PFSK-1 (cell line): ENCODE measurements around the gene CYTH1.

ENCODE experiments used
- FOXP2 ChIP-seq: optimal IDR thresholded peaks from 2 replicates; pipeline ENCODE3; 2011; ENCODE audit warnings: borderline replicate concordance, control low read depth, inconsistent platforms; ENCODE audit not compliant: insufficient read depth; ENCODE audit errors: extremely low read length, extremely low read depth
- POLR2AphosphoS5 ChIP-seq: IDR thresholded peaks from 2 replicates; pipeline ENCODE4 v1.6.1; 2012; ENCODE audit warnings: low read depth, mild to moderate bottlenecking, control low read depth, low read length, moderate library complexity
- SIN3A ChIP-seq: IDR thresholded peaks from 2 replicates; pipeline ENCODE4 v1.6.1; 2012; ENCODE audit warnings: mild to moderate bottlenecking, low read length, moderate library complexity, borderline replicate concordance; ENCODE audit not compliant: insufficient read depth
- TAF1 ChIP-seq: IDR thresholded peaks from 2 replicates; pipeline ENCODE4 v1.6.1; 2012; ENCODE audit warnings: low read length, control low read depth, borderline replicate concordance; ENCODE audit not compliant: insufficient read depth
- TF ChIP-seq, protein P1 (sequence below), 2 experiments: IDR thresholded peaks; 2 replicates each; pipeline versions ENCODE4 v1.6.1 to v1.8.0; 2011 to 2012; ENCODE audit warnings: low read depth in 2 of 2, low read length in 2 of 2, control low read depth in 1 of 2, inconsistent platforms in 1 of 2, mild to moderate bottlenecking in 1 of 2, moderate library complexity in 1 of 2; ENCODE audit not compliant: insufficient read depth in 1 of 2

The CYTH1 gene

GRCh38 chr17:78694805-78695531 lies 87.1 kb downstream of the CYTH1 start:
- TF ChIP-seq, protein P1, sequence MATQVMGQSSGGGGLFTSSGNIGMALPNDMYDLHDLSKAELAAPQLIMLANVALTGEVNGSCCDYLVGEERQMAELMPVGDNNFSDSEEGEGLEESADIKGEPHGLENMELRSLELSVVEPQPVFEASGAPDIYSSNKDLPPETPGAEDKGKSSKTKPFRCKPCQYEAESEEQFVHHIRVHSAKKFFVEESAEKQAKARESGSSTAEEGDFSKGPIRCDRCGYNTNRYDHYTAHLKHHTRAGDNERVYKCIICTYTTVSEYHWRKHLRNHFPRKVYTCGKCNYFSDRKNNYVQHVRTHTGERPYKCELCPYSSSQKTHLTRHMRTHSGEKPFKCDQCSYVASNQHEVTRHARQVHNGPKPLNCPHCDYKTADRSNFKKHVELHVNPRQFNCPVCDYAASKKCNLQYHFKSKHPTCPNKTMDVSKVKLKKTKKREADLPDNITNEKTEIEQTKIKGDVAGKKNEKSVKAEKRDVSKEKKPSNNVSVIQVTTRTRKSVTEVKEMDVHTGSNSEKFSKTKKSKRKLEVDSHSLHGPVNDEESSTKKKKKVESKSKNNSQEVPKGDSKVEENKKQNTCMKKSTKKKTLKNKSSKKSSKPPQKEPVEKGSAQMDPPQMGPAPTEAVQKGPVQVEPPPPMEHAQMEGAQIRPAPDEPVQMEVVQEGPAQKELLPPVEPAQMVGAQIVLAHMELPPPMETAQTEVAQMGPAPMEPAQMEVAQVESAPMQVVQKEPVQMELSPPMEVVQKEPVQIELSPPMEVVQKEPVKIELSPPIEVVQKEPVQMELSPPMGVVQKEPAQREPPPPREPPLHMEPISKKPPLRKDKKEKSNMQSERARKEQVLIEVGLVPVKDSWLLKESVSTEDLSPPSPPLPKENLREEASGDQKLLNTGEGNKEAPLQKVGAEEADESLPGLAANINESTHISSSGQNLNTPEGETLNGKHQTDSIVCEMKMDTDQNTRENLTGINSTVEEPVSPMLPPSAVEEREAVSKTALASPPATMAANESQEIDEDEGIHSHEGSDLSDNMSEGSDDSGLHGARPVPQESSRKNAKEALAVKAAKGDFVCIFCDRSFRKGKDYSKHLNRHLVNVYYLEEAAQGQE (IDR thresholded peaks at IDR 0.05; ENCODE audit: insufficient read depth in 1 of 2, low read depth in 2 of 2, low read length in 2 of 2), result no peak
- TF ChIP-seq SIN3A (no peak), TAF1 (no peak), FOXP2 (no peak), POLR2AphosphoS5 (no peak)

GRCh38 chr17:78693346-78694083 lies 88.6 kb downstream of the CYTH1 start:
- TF ChIP-seq SIN3A (no peak), POLR2AphosphoS5 (no peak), TAF1 (no peak), FOXP2 (no peak)
- TF ChIP-seq, protein P1 (IDR thresholded peaks at IDR 0.05; ENCODE audit: insufficient read depth in 1 of 2, low read depth in 2 of 2, low read length in 2 of 2), result no peak

DNA sequence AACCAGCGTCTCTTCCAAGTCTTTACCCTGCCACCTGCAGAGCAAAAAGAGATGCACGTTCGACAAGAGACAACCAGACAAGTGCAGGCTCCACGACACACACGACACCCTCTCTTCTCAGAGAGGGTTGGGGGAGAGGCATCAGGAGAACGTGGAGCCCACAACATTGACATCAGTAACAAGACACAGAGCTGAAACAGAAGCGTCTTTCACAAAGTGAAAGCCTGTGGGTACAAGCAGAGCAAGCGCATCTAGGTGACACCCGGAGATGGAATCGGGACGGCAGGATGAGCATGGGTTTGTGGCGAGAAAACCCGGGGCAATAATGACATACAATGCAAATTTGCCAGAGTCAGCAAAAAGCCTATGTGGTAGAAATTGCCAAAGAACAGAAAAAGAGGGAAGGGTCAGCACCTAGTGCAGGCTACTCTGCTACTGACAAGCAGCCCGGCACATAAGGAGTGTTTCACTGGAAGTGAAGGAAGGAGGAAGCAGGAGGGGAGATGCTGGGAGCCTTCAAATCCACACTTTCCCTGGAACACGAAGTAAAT lies 89.5 kb downstream of the CYTH1 start:
- TF ChIP-seq FOXP2 (no peak), POLR2AphosphoS5 (no peak), TAF1 (no peak), SIN3A (no peak)
- TF ChIP-seq, protein P1 (IDR thresholded peaks at IDR 0.05; ENCODE audit: insufficient read depth in 1 of 2, low read depth in 2 of 2, low read length in 2 of 2), result no peak

GRCh38 chr17:78689029-78689428 lies 93.0 kb downstream of the CYTH1 start:
- TF ChIP-seq FOXP2 (no peak), TAF1 (no peak), SIN3A (no peak), POLR2AphosphoS5 (no peak)
- TF ChIP-seq, protein P1 (IDR thresholded peaks at IDR 0.05; ENCODE audit: insufficient read depth in 1 of 2, low read depth in 2 of 2, low read length in 2 of 2), result no peak
